Measurements from ENCODE around the gene CLRN2.
"Not testable (repeated sequence)": the region's sequence is repeated elsewhere in the genome, so short reads cannot be mapped to it uniquely, and the experiment has no call there.

CLRN2 gene

DNA sequence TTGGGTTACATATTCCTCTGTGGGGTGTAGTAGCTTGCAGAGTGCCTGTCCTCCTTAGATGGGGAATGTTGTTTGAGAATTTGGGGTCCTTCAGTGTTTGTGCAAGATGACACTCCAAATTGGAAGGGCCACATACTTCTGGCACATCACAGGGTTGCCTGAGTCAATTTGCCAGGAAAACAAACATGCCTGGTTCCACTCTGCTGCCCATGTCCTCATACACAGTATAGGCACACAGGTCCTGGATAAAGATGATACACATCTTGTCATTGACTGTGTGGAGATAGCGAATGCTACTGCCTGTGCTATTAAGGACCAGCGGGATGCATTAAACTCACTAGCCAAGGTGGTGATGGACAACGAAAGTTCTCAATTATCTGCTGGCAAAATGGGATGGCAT is 50.9 kb downstream of the CLRN2 start:
- Histone ChIP-seq H3K36me3 (ENCODE audit: insufficient read depth, insufficient read length, low read length) (no peaks in the 10 kb centered on the region), H3K9me3 (ENCODE audit: insufficient read depth, low read length) (no peaks in the 10 kb centered on the region), H3K9ac (ENCODE audit: insufficient read length, low read depth) (no peak overlapping the region), H3K4me1 (ENCODE audit: insufficient read depth, insufficient read length) (peaks cover 4% of the 10 kb centered on the region), H3K4me3 (ENCODE audit: insufficient read length, low read depth) (no peak overlapping the region), H3K27me3 (ENCODE audit: insufficient read depth, insufficient read length) (no peaks in the 10 kb centered on the region)
- no peak for DNase-seq (ENCODE audit: low read depth, low spot score)
- TF ChIP-seq YY1 (IDR thresholded peaks at IDR 0.05; ENCODE audit: insufficient read depth, insufficient read length) (no peak), SUZ12 (IDR thresholded peaks at IDR 0.05; ENCODE audit: extremely low read depth, insufficient read depth, insufficient read length) (no peak), ZNF274 (IDR thresholded peaks at IDR 0.05; ENCODE audit: low read depth, low read length) (no peak)

DNA sequence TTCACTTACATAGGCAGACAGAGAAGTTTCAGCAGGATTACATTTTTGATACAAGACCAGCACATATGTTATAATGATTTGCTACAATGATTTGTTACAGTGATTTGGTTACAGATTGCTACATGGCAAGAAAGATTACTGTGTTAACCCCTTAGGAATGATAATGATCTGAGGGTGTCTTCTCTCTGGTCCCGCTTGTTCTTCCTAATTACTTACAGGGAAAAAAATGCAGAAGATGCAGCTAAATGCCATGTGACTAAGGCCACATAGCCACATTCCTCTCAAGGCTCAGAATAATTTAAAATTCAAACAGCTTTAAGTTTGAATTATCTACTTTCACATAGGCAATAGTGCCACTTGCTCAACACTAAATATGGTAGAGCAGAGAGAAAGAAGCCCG is 52.3 kb downstream of the CLRN2 start:
- Histone ChIP-seq H3K27me3 (ENCODE audit: insufficient read depth, insufficient read length) (no peaks in the 10 kb centered on the region), H3K4me1 (ENCODE audit: insufficient read depth, insufficient read length) (no peaks in the 10 kb centered on the region), H3K9me3 (ENCODE audit: insufficient read depth, low read length) (no peaks in the 10 kb centered on the region), H3K9ac (ENCODE audit: insufficient read length, low read depth) (no peak overlapping the region), H3K4me3 (ENCODE audit: insufficient read length, low read depth) (no peak overlapping the region), H3K36me3 (ENCODE audit: insufficient read depth, insufficient read length, low read length) (no peaks in the 10 kb centered on the region)
- no peak for DNase-seq (ENCODE audit: low read depth, low spot score)
- TF ChIP-seq YY1 (IDR thresholded peaks at IDR 0.05; ENCODE audit: insufficient read depth, insufficient read length) = no peak
- TF ChIP-seq SUZ12 (IDR thresholded peaks at IDR 0.05; ENCODE audit: extremely low read depth, insufficient read depth, insufficient read length) = no peak
- TF ChIP-seq ZNF274 (IDR thresholded peaks at IDR 0.05; ENCODE audit: low read depth, low read length) = no peak

DNA sequence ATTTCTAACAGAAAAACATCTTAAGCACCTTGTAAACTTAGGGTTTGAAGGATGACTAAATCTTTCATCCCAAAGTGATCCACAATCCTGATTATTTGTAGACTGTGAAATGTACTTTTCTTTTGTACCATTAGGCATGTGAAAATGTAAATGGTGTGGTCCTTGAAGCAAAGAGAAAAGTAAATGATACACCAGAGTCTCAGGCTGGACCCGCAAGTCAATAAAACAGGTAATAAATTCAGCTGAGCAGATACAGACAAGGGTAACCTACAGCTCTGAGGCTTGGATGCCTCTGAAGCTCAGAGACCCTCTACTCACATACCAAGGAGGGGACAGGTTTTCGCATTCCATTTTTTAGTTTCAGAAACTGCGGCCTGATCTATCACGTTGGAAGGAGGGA is 59.2 kb downstream of the CLRN2 start:
- TF ChIP-seq YY1 (IDR thresholded peaks at IDR 0.05; ENCODE audit: insufficient read depth, insufficient read length) = no peak
- TF ChIP-seq SUZ12 (IDR thresholded peaks at IDR 0.05; ENCODE audit: extremely low read depth, insufficient read depth, insufficient read length) = no peak
- Histone ChIP-seq H3K36me3 (ENCODE audit: insufficient read depth, insufficient read length, low read length) (peaks cover 8% of the 10 kb centered on the region), H3K9ac (ENCODE audit: insufficient read length, low read depth) (no peak overlapping the region), H3K27me3 (ENCODE audit: insufficient read depth, insufficient read length) (no peaks in the 10 kb centered on the region), H3K4me1 (ENCODE audit: insufficient read depth, insufficient read length) (peaks cover 5% of the 10 kb centered on the region), H3K9me3 (ENCODE audit: insufficient read depth, low read length) (no peaks in the 10 kb centered on the region), H3K4me3 (ENCODE audit: insufficient read length, low read depth) (no peak overlapping the region)
- no peak for DNase-seq (ENCODE audit: low read depth, low spot score)

DNA sequence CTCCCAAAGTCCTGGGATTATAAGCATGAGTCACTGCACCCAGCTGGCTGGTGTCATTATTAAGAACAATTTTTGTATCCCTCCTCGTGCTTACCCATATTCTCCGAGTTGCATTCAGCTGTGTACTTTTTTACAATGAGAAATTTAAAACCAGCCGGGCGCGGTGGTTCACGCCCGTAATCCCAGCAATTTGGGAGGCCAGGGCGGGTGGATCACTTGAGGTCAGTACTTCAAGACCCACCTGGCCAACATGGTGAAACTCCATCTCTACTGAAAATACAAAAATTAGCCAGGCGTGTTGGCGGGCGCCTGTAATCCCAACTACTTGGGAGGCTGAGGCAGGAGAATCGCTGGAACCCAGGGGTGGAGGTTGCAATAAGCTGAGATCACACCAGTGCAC is 60.2 kb downstream of the CLRN2 start:
- H3K27me3 ChIP-seq (ENCODE audit: insufficient read depth, insufficient read length); H3K4me1 ChIP-seq (ENCODE audit: insufficient read depth, insufficient read length): not testable (repeated sequence)

More for the DNA sequence above, 60.2 kb downstream of the CLRN2 start:
- not testable (repeated sequence) for H3K9ac ChIP-seq (ENCODE audit: insufficient read length, low read depth); DNase-seq (ENCODE audit: low read depth, low spot score); H3K4me3 ChIP-seq (ENCODE audit: insufficient read length, low read depth); H3K9me3 ChIP-seq (ENCODE audit: insufficient read depth, low read length)
- peaks cover 18% of the 10 kb centered on the region for H3K36me3 ChIP-seq (ENCODE audit: insufficient read depth, insufficient read length, low read length)
